ENCODE data around the gene EFNA1.
"Not testable (repeated sequence)": the region's sequence is repeated elsewhere in the genome, so short reads cannot be mapped to it uniquely, and the experiment has no call there.

The EFNA1 gene

DNA sequence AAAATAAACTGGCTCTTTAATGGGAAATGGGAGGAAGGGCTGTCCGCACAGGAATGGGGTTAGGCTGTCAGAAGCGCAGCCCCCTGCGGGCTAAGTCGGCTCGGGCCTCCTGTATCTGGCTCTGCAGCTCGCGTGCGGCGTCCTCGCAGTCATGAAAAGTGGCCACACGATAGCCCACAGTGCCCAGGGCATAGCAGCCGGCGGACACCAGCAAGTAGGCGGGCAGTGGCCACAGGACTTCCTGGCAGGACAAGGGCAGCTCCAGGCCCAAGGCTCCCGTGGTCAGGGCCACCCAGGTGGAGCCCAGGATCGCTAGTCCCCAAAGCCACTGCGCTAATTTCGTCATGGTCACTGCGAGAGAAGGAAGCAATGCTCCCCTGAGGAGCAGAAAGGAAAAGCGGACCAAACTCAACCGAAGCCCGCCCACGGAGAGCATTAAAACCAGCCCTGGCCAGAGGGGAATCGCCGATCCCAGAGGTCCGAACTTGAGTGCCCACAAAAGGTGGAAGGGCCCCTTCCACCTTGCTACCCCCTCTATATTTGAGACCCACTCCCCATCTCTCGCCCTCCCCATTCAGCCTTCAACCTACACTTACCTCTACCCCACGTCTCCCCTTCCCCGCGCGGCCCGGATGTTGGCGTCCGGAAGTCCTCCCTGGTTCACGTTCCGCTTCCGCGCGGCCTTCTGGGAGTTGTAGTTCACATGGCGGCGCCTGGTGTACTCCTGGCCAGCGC lies 12.4 kb downstream of the EFNA1 start, which contains the start of gene DPM3:
Gene DPM3, minus strand, starts transcription at position 637 of the 735 bp plus-strand sequence. Its CDS starts 291 bp downstream, at position 346.
- peak within 1 kb of the TSS; percentile 91 for H3K27ac Mint-ChIP-seq
- peak; percentile 93 for DNase-seq
- peaks cover 21% of the 10 kb centered on the region for H3K36me3 Mint-ChIP-seq (ENCODE audit: low read depth)
- no peaks in the 10 kb centered on the region for H3K27me3 Mint-ChIP-seq
- peak within 1 kb of the TSS; percentile 99 for H3K4me3 Mint-ChIP-seq
- H3K4me1 Mint-ChIP-seq = peaks cover 41% of the 10 kb centered on the region
- no peaks in the 10 kb centered on the region for H3K9me3 Mint-ChIP-seq
- ATAC-seq = peak; percentile 75

DNA sequence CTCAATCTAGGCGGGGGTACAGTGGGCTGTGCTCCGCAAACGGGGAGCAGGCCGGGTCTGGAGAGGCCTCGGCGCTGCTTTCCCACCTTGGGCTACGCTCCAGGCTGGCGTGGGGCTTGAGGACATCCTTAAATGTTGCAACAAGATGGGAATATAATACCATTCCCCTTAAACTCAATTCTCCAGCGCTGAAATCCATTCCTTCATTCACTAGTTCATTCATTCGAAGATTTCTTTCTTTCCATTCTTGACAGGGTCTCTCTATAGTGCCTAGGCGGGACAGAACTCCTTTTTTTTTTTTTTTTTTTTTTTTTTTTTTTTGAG lies 12.9 kb downstream of the EFNA1 start:
- H3K27me3 Mint-ChIP-seq = peaks cover 2% of the 10 kb centered on the region
- H3K36me3 Mint-ChIP-seq (ENCODE audit: low read depth) = peaks cover 21% of the 10 kb centered on the region
- peak overlapping the region; percentile 91 for H3K27ac Mint-ChIP-seq
- H3K9me3 Mint-ChIP-seq = no peaks in the 10 kb centered on the region
- H3K4me3 Mint-ChIP-seq = peak overlapping the region; percentile 99
- DNase-seq (no peak), ATAC-seq (no peak)
- peaks cover 36% of the 10 kb centered on the region for H3K4me1 Mint-ChIP-seq

DNA sequence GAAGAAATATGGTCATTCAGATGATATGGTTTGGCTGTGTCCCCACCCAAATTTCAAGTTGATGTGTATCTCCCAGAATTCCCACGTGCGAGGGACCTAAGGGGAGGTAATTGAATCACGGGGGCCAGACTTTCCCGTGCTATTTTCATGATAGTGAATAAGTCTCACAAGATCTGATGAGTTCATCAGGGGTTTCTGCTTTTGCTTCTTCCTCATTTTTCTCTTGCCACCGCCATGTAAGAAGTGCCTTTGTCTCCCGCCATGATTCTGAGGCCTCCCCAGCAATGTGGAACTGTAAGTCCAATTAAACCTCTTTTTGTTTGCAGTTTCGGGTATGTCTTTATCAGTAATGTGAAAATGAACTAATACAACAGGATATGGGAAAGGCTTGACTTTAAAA lies 14.1 kb downstream of the EFNA1 start:
- H3K27me3 Mint-ChIP-seq = peaks cover 2% of the 10 kb centered on the region
- ATAC-seq (no peak), DNase-seq (no peak)
- H3K9me3 Mint-ChIP-seq = no peaks in the 10 kb centered on the region
- no peak overlapping the region for H3K27ac Mint-ChIP-seq
- H3K4me1 Mint-ChIP-seq = peaks cover 32% of the 10 kb centered on the region
- peaks cover 21% of the 10 kb centered on the region for H3K36me3 Mint-ChIP-seq (ENCODE audit: low read depth)
- no peak overlapping the region for H3K4me3 Mint-ChIP-seq

DNA sequence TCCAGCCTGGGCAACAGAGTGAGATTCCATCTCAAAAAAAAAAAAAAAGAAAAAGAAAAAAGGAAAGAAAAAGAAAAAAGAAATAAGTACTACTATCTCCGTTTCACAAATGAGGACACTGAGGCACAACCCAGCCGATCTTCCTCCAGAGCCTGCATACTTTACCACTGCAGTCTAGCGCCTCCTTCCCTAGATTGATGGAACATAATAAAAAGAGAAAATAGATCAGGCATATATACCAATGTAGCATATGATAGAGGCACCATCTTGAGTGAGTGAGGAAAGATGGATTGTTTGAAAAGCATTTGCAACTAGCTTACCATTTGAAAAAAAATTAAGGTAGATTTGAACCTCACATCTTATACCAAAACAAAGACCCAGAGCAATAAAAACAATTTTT lies 17.8 kb downstream of the EFNA1 start:
- peaks cover 7% of the 10 kb centered on the region for H3K27me3 Mint-ChIP-seq
- no peak for DNase-seq
- H3K4me1 Mint-ChIP-seq = peaks cover 16% of the 10 kb centered on the region
- H3K9me3 Mint-ChIP-seq = no peaks in the 10 kb centered on the region
- no peak for ATAC-seq
- no peaks in the 10 kb centered on the region for H3K36me3 Mint-ChIP-seq (ENCODE audit: low read depth)
- H3K4me3 Mint-ChIP-seq = no peak overlapping the region
- no peak overlapping the region for H3K27ac Mint-ChIP-seq

DNA sequence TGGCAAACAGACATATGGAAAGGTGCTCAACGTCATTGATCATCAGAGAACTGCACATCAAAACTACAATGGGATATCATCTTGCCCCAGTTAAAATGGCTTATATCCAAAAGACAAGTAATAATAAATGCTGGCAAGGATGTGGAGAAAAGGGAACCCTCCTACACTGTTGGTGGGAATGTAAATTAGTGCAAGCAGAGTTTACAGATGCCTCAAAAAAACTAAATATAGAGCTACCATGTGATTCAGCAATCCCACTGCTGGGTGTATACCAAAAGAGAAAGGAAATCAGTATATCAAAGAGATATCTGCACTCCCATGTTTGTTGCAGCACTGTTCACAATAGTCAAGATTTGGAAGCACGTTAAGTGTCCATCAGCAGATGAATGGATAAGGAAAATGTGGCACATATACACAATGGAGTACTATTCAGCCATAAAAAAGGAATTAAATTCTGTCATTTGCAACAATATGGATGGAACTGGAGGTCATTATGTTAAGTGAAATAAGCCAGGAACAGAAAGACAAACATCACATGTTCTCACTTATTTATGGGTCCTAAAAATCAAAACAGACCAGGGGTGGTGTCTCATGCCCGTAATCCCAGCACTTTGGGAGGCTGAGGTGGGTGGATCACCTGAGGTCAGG lies 28.4 kb downstream of the EFNA1 start:
- DNase-seq; H3K27me3 Mint-ChIP-seq; H3K27ac Mint-ChIP-seq; H3K9me3 Mint-ChIP-seq; H3K4me3 Mint-ChIP-seq; H3K36me3 Mint-ChIP-seq (ENCODE audit: low read depth); H3K4me1 Mint-ChIP-seq; ATAC-seq: not testable (repeated sequence)

DNA sequence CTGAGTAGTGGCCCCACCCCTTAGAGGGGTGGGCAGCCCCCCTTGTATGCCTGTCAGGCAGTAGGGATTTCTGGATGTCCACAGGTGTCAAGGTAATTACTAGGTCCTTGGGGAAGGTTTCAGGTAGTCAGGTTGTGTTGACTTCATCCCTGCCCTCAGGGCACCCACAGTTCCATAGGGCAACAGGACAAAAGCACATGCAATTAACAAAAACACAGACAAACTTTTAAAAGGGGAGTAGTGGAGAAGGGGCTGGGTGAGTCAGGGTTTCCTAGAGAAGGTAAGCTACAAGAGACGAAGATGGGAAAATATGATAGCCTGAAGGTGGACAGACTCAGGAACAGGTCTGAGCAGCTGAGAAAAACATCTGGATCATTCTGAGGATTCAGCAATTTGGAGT lies 31.3 kb downstream of the EFNA1 start:
- Mint-ChIP-seq H3K27me3 (no peaks in the 10 kb centered on the region), H3K27ac (no peak overlapping the region), H3K4me1 (no peaks in the 10 kb centered on the region), H3K9me3 (no peaks in the 10 kb centered on the region), H3K36me3 (ENCODE audit: low read depth) (no peaks in the 10 kb centered on the region), H3K4me3 (no peak overlapping the region)
- DNase-seq = no peak
- ATAC-seq = no peak

DNA sequence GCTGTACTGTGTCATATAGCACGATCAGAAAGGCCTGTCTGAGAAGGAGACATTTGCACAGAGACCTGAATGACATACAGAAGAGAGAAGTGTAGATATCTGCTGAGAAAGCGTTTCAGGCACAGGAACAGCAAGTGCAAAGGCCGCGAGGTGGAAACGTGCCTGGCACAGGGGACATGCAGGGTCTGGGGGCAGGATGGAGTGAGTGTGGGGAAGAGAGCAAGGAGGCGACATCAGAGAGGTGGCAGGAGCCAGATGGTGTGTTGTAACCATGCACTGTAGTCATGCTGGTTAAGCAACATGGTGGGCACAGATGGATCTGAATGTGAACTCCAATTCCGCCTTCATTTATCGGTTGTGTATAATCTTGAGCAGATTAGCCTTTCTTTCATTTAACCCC lies 32.5 kb downstream of the EFNA1 start:
- no peak for DNase-seq
- Mint-ChIP-seq H3K36me3 (ENCODE audit: low read depth) (no peaks in the 10 kb centered on the region), H3K4me3 (no peak overlapping the region), H3K27ac (no peak overlapping the region), H3K27me3 (no peaks in the 10 kb centered on the region), H3K9me3 (no peaks in the 10 kb centered on the region), H3K4me1 (no peaks in the 10 kb centered on the region)
- no peak for ATAC-seq

DNA sequence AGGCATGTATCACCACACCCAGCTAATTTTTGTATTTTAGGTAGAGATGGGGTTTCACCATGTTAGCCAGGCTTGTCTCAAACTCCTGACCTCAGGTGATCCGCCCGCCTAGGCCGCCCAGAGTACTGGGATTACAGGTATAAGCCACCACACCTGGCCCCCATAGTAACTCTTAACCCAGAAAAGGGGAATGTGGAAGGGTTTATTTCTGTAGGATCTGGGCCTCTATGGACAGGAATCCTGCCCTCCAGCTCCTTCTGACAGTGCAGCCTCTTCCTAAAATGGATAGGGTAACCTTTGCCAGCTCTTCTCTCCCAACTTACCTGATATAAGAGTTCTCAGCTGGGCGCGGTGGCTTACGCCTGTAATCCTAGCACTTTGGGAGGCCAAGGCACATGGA lies 35.0 kb downstream of the EFNA1 start:
- H3K4me1 Mint-ChIP-seq; H3K36me3 Mint-ChIP-seq (ENCODE audit: low read depth); H3K27me3 Mint-ChIP-seq; H3K27ac Mint-ChIP-seq; H3K9me3 Mint-ChIP-seq; ATAC-seq; DNase-seq; H3K4me3 Mint-ChIP-seq: not testable (repeated sequence)

DNA sequence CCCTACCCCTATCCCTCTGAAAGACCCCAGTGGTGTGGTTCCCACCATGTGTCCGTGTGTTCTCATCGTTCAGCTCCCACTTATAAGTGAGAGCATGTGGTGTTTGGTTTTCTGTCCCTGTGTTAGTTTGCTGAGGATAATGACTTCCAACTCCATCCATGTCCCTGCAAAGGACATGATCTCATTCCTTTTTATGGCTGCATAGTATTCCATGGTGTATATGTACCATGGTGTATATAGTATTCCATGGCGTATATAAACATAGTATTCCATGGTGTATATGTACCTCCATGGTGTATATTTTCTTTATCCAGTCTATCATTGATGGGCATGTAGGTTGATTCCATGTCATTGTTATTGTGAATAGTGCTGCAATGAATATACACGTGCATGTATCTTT lies 36.1 kb downstream of the EFNA1 start:
- H3K36me3 Mint-ChIP-seq (ENCODE audit: low read depth); H3K27me3 Mint-ChIP-seq; H3K4me3 Mint-ChIP-seq; DNase-seq; ATAC-seq; H3K27ac Mint-ChIP-seq; H3K9me3 Mint-ChIP-seq; H3K4me1 Mint-ChIP-seq: not testable (repeated sequence)

DNA sequence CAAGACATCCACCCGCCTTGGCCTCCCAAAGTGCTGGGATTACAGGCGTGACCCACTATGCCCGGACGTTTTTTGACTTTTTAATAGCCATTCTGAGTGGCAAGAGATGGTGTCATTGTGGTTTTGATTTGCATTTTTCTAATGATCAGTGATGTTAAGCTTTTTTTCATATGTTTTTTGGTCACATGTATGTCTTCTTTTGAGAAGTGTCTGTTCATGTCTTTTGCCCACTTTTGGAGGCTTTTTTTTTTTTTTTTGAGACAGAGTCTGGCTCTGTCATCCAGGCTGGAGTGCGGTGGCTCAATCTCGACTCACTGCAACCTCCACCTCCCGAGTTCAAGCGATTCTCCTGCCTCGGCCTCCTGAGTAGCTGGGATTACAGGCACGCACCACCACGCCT lies 36.9 kb downstream of the EFNA1 start:
- H3K4me1 Mint-ChIP-seq; H3K27ac Mint-ChIP-seq; H3K36me3 Mint-ChIP-seq (ENCODE audit: low read depth); H3K4me3 Mint-ChIP-seq; H3K27me3 Mint-ChIP-seq; H3K9me3 Mint-ChIP-seq; DNase-seq; ATAC-seq: not testable (repeated sequence)

DNA sequence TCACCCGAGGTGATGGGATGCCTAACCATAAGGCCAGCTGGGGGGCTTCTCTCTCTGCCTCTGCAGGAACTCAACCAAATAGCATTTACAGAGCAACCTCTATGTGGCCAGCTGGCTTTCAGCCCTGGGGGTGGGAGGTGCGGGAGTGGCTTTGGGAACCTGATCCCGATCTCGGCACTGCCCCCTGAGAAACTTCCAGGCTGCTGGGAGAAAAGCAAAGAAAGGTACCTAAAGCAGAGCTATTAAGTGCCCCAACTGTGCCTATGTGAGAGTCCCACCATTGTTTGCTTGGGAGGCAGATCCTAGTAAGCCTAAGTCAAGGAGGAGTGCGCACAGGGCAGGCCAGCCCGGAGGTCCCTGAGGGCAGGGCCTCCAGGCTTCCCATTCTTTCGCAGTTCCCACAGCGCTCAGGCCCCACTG lies 38.4 kb downstream of the EFNA1 start:
- no peak overlapping the region for H3K27ac Mint-ChIP-seq
- peaks cover 10% of the 10 kb centered on the region for H3K4me1 Mint-ChIP-seq
- H3K36me3 Mint-ChIP-seq (ENCODE audit: low read depth) = peaks cover 17% of the 10 kb centered on the region
- no peaks in the 10 kb centered on the region for H3K9me3 Mint-ChIP-seq
- ATAC-seq = no peak
- H3K27me3 Mint-ChIP-seq = no peaks in the 10 kb centered on the region
- DNase-seq = no peak
- H3K4me3 Mint-ChIP-seq = no peak overlapping the region

DNA sequence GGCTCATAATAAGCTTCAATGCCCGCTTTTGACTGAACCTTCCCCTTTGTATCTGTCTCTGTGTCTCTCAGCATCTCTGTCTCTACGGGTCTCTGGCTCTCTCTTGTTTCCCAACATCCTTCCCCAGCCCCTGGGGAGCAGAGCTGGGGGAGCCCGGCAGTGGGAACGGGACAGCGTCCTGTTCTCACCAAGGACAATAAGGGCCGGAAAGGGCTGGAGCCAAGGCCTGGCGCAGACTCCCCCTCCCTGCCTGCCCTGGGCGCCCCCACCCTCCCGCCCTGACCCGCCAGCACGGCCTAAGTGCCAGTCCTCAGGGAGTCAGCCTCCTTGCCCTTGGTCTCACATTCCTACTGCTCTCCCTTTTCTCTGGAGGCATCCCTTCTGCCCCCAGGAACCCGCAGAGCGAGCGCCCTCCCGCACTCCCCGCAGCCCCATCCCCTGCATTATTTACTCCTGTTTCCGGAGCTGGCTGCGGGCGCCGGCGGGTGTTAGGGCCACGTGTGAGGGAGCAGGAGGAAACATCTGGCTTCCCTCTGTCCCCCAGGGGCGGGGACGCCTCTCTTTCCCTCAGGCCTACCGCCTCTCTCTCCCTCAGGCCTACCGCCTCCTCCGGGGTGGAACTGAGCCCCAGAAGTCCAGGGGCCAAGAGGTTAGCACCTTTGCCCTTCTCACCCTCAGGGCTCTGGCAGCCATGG lies 38.9 kb downstream of the EFNA1 start:
- no peaks in the 10 kb centered on the region for H3K9me3 Mint-ChIP-seq
- DNase-seq (no peak), ATAC-seq (no peak)
- peaks cover 15% of the 10 kb centered on the region for H3K4me1 Mint-ChIP-seq
- no peaks in the 10 kb centered on the region for H3K27me3 Mint-ChIP-seq
- H3K4me3 Mint-ChIP-seq = no peak overlapping the region
- H3K27ac Mint-ChIP-seq = no peak overlapping the region
- H3K36me3 Mint-ChIP-seq (ENCODE audit: low read depth) = peaks cover 18% of the 10 kb centered on the region

DNA sequence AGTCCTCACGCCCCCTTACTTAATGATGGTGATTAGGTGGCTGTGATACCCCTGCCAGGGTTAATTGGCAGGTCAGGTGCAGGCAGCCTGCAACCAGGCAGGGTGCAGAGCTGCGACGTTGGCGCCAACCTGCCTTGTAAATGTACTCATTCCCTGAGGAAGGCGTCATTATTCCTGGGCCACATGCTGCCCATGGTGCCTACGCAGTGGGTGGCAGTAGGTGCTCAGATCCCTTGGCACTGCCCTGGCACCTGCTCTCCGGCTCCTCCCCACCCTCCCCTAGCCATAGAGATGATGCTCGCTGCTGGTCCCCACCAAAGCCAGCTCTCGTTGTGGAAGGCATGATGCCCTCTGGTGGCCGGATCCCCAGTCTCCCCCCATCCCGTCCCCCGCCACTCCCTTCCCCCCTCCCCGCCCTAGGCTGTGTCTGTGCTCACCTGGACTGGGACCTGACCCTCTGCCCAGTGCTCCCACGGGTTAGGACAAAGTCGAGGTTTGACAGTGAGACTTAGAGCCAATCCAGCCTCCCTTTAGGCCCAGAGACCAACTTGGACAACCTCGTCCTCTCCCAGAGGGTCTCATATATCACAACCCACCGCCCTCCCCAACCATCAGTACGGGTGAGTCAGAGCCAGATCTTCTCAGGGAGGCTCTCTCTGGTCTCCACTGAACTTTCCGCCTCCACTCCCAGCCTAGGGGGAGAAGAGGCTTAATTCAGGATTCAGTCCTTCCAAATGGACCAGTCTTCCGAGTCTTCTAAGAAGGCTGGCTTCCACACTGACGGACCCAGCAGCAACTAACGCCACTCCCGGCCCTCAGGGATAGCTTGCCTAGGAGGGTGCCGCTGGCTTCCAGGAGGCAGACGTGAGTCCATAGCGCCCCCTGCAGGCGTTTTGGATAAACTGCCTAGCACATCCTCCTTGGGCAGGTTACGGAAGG lies 39.8 kb downstream of the EFNA1 start:
- peak overlapping the region; percentile 37 for H3K4me3 Mint-ChIP-seq
- ATAC-seq = peak; percentile 86

DNA sequence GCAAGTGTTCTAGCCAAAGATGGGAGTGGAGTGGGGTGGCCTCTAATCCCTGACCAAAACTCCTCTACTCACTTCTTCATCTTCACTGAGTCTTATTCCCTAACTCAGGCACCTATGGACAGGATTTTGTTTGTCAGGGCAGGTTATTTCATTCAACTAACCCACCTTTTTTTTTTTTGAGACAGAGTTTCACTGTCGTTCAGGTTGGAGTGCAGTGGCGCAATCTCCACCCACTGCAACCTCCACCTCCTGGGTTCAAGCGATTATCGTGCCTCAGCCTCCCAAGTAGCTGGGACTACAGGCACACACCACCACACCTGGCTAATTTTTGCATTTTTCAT lies 40.4 kb downstream of the EFNA1 start:
- peaks cover 27% of the 10 kb centered on the region for H3K4me1 Mint-ChIP-seq
- H3K27ac Mint-ChIP-seq, H3K4me3 Mint-ChIP-seq, ATAC-seq, H3K9me3 Mint-ChIP-seq, H3K27me3 Mint-ChIP-seq, DNase-seq: not testable (repeated sequence)
- H3K36me3 Mint-ChIP-seq (ENCODE audit: low read depth) = peaks cover 29% of the 10 kb centered on the region

More for the DNA sequence above, 39.8 kb downstream of the EFNA1 start:
- H3K27ac Mint-ChIP-seq = peak overlapping the region; percentile 38
- peak; percentile 92 for DNase-seq
- H3K36me3 Mint-ChIP-seq (ENCODE audit: low read depth) = peaks cover 25% of the 10 kb centered on the region
- no peaks in the 10 kb centered on the region for H3K27me3 Mint-ChIP-seq
- peaks cover 23% of the 10 kb centered on the region for H3K4me1 Mint-ChIP-seq
- H3K9me3 Mint-ChIP-seq = no peaks in the 10 kb centered on the region

Measured in activated naive CD8-positive, alpha-beta T cell treated with anti-CD3 and anti-CD28 coated beads, Interleukin-2, amount 50 U/mL, for 24 hours (primary cell).